ENCODE results near the gene PPIL6.

The PPIL6 gene

DNA sequence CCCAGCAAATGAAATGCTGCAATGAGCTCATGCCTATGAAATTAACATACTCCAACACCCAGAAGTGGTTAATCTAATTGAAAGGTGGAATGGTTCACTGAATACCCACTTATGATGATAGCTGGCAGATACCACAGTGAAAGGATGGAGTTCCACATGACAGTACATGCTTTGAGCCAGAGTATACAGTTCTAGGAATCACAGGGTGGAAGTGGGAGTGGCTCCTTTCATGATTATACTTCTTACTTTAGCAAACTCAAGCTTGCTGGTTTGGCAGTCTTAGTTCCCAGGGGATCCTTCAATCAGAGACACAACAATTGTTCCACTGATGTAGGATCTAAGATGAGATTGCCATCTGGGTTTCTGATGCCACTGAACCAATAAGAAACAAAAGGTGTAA is 79.6 kb downstream of the PPIL6 start:
- DNase-seq = no peak

DNA sequence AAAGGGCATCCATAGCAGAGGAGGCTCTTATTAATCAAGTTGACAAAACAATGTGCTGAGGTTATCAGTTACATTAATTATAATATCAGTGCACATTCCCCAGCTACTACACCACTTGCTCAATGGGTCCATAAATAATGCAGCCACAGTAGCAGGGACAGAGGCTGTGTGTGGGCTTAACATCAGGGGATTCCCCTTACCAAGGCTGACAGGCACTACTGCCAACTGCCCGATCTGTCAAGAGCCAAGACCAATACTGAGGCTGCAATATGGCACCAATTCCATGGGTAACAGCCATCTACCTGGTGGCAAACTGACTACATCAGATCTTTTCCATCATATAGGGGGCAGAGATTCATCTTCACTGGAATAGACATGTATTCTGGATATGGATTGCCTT is 80.1 kb downstream of the PPIL6 start:
- DNase-seq = no peak

GRCh38 chr6:109359248-109359647 is 81.2 kb downstream of the PPIL6 start:
- no peak for DNase-seq

DNA sequence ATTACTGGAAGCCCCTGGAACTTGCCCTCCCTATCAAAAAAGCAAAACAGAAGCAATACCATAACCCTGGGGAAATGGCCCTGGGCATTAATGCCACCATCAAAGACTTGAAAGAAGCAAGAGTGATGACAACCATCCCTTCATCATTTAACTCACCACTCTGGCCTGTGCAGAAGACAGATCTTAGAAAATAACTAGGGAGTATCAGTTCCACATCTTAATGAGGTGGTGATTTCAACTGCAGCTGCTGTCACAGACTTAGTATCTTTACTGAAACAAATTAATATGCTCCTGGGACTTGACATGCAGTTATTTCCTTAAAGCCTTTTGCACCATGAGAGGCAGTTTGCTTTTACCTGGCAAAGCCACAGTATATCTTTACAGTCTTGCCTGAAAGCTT is 82.2 kb downstream of the PPIL6 start:
- no peak for DNase-seq

DNA sequence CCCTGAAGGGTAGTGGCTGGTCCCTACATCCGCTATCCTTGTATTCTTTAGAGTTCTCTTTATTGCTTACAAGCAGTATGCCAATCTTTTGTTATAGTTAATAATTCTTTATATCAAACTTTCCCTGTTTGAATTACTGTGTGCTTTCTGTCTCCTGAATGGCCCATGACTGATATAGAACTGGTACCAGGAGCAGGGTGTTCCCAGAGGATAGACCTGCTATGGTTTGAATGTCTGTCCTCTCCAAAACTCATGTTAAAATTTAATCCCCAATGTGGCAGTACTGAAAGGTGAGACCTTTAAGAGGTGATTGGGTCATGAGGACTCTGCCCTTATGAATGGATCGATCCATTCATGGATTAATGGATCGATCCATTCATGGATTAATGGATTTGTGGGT is 84.2 kb downstream of the PPIL6 start:
- no peak for DNase-seq

- no peak for DNase-seq
These were observed 88.9 kb downstream of the PPIL6 start for GRCh38 chr6:109351231-109352130.

- no peak for DNase-seq
These were observed 90.9 kb downstream of the PPIL6 start for GRCh38 chr6:109349419-109349987.

GRCh38 chr6:109348226-109348625 is 92.2 kb downstream of the PPIL6 start:
- no peak for DNase-seq

DNA sequence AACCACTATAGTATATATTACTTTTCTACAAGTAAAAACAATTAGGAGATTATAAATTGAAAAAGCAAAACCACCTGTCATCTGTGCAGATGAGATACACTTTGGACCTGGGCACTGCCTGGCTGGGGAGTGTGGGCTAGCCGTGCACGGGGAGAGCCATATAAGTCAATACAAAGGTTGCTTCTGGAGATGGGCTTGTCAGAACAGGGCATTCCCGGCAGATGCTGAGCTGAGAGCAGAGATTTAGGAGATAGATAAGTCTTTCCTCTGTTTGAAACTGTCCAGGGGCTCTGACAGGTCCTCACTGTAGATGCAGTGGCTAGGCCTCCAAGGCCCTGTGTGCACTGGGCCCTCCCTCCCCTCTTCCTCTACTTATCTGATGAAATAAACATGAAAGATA is 92.6 kb downstream of the PPIL6 start:
- DNase-seq = no peak

GRCh38 chr6:109345986-109346385 is 94.4 kb downstream of the PPIL6 start:
- no peak for DNase-seq

DNA sequence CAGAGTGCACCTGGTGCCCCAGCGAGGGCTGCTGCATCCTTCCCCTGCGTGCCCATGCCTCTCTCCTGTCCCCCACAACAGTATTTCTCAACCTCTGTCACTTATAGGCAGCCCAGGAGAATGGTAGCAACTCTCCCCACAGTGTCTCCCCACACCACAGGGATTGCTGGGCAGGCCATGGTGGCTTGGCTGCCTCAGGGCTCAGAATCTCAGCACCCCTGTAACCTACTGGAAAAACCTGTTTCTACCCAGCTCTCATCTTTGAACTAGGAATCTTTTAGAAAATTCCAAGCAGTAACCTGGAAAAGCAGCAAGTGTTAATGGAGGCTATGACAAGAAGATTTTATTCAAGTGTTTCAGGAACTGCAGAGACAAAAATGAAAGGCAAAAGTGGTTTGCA is 96.2 kb downstream of the PPIL6 start:
- DNase-seq = no peak

DNA sequence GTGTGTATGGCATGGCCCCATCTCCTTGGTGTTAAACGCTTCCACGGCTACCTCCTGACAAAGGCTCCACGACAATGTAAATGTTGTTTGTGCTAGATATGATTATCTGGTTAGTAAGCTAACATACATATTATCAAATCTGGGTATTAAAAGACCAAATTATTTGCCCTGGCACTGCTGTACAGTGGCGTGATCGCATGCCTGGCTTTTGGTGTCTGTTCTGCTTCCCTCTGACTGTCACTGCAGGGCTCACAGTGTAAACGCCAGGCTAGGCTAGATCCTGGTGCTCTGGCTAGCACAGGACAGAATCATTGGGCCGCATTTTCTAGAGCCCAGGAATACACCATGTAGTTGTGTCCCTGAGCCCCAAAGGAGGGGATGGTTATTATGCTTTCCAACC is 96.9 kb downstream of the PPIL6 start:
- no peak for DNase-seq

DNA sequence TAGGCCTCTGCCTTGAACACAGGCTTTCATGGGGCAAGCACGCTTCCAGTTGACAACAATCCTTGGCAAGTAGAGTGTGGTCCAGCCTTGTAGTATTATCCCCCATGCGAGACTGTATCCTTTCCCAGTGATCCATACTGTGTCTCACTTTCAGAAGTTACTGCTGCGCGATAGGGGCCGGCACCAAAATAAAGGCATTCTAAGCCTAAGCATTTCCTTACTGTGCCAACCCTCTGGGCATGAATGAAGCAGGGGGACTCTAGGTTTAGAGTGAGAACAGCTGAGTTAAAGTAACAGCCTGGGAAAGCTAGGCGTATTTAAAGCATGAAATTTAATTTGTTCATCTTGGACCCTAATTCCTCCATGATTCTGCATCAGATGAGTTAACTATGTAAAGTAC is 97.5 kb downstream of the PPIL6 start:
- no peak for DNase-seq

GRCh38 chr6:109342506-109342905 is 97.9 kb downstream of the PPIL6 start:
- DNase-seq = no peak

DNA sequence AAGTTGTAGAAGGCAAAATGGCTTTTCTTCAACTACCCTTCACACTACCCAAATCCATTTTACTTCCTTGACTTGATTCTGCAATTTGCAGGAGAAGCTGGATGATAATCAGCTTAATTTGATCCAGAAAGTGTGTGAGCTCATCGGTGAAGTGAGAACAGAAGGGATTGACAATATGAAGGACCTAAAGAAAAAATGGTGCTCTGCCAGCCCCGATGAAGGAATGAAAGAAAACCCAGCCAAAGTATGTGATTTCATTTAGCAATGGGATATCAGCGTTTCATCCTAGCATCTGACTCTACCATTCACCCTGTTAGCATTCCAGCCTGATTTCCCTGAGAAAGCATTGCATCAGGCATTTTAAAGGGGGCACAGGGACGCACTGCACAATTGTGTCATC is 99.6 kb downstream of the PPIL6 start:
- DNase-seq = no peak
